Renal pelvis (tissue), 3 donors: ENCODE data around the gene UNC5A. TPM values are rescaled to one million over a fixed set of nuclear protein-coding genes. Genes with fewer than 3 reads are reported as not detected.

Experiments used
- polyA plus RNA-seq, 3 donors: library from polyadenylated mRNA; unstranded; fragments of 120-200 nt; gene quantifications; one replicate each; pipeline ENCODE4 v1.2.1, GENCODE V29; 2013; ENCODE audit not compliant: insufficient read length in 3 of 3

The UNC5A gene
- polyA plus RNA-seq, 3 donors, result 0.13 to 0.43 (median 0.34) TPM

Other genes with a start within 250 kb of the UNC5A start
- 1 to 10 TPM; 1.9 to 2.3 (median 2.3) TPM for gene GPRIN1, start 200.4 kb upstream of the UNC5A start, polyA plus RNA-seq
- under 1 TPM in 1 of 3 donors, not detected in 2; 0.43 TPM for gene SNCB, start 180.0 kb upstream of the UNC5A start, polyA plus RNA-seq
- under 1 TPM in 2 of 3 donors, not detected in 1; 0.04 to 0.10 TPM for gene EIF4E1B, start 179.9 kb upstream of the UNC5A start, polyA plus RNA-seq
- gene TSPAN17, start 163.1 kb upstream of the UNC5A start, polyA plus RNA-seq, result 10 to 100 TPM; 30.9 to 39.2 (median 37.1) TPM
- under 1 TPM; 0.37 to 0.99 (median 0.73) TPM for gene HK3, start 88.8 kb downstream of the UNC5A start, polyA plus RNA-seq
- gene UIMC1, start 196.2 kb downstream of the UNC5A start, polyA plus RNA-seq, result 10 to 100 TPM; 37.0 to 47.0 (median 38.8) TPM
- gene ZNF346, start 212.1 kb downstream of the UNC5A start, polyA plus RNA-seq, result 10 to 100 TPM; 21.6 to 33.2 (median 27.5) TPM